ENCODE results near the gene ITGA6.

The ITGA6 gene

GRCh38 chr2:172395503-172395902 is 31.9 kb upstream of the ITGA6 start:
- DNase-seq (ENCODE audit: low read depth): peak; percentile 17
- no peak for TF ChIP-seq CTCF (IDR thresholded peaks at IDR 0.05; ENCODE audit: insufficient read depth, low read depth, low read length, missing control alignments)
- H3K4me3 ChIP-seq (ENCODE audit: low read length): no peak overlapping the region

DNA sequence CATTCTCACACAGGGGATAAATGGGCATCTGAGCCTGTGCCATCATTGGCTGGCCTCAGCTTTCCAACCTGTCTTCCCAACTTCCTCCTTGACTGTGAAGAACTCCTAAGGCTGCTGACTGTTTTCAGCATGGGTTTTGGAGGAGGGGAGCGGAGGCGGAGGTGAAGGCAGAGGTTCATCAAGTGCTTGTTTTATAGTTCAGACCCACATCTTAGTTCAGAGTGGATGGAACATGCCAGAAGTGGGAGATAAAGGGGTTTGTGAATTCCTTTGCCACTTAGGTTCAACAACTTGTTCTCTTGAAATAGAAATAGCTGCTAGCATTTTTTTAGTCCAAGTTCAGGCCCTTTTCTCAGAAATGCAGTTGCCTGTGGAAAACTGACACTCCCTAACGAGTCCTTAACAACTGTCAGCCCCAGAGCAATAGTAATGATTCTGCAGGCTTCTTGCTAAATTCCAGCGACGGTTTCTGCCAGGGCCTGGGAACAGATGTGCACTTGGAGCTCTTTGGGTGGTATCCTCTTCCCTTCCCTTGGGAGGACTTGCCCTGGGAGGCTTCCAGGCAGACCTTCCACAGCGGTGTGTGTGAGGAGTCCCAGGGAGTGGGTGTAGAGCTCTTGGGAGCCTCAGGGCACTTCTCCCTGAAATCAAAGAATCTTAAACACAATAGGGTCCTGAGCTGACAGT is 30.1 kb upstream of the ITGA6 start:
- no peak overlapping the region for H3K4me3 ChIP-seq (ENCODE audit: low read length)
- no peak for DNase-seq (ENCODE audit: low read depth)
- no peak for TF ChIP-seq CTCF (IDR thresholded peaks at IDR 0.05; ENCODE audit: insufficient read depth, low read depth, low read length, missing control alignments)

GRCh38 chr2:172398440-172398839 is 28.9 kb upstream of the ITGA6 start:
- no peak for TF ChIP-seq CTCF (IDR thresholded peaks at IDR 0.05; ENCODE audit: insufficient read depth, low read depth, low read length, missing control alignments)
- no peak for DNase-seq (ENCODE audit: low read depth)
- H3K4me3 ChIP-seq (ENCODE audit: low read length): no peak overlapping the region

GRCh38 chr2:172399765-172400164 is 27.6 kb upstream of the ITGA6 start:
- H3K4me3 ChIP-seq (ENCODE audit: low read length): no peak overlapping the region
- DNase-seq (ENCODE audit: low read depth): no peak
- no peak for TF ChIP-seq CTCF (IDR thresholded peaks at IDR 0.05; ENCODE audit: insufficient read depth, low read depth, low read length, missing control alignments)

DNA sequence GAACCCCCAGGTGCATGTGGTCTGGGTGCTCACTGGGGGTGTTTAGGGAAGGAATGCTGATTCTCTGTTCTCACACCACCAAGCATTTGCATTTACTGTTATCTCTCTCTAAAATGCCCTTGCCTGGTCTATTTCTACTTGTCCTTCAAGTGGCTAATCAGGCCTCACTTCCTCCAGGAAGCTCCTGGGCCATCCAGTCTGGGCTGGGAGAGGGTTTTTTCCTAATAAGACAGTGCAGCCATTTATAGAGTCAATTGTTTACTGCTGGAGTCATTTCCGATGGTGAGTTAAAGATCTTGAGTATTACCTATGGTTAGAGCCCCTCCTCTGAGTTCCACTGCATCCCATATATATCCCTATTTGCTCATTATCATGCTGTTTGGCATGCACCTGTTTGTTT is 25.2 kb upstream of the ITGA6 start:
- no peak for TF ChIP-seq CTCF (IDR thresholded peaks at IDR 0.05; ENCODE audit: insufficient read depth, low read depth, low read length, missing control alignments)
- no peak for DNase-seq (ENCODE audit: low read depth)

GRCh38 chr2:172403402-172403801 is 24.0 kb upstream of the ITGA6 start:
- TF ChIP-seq CTCF (IDR thresholded peaks at IDR 0.05; ENCODE audit: insufficient read depth, low read depth, low read length, missing control alignments): no peak
- peak; percentile 80 for DNase-seq (ENCODE audit: low read depth)
- H3K4me3 ChIP-seq (ENCODE audit: low read length): no peak overlapping the region

More for the DNA sequence above, 25.2 kb upstream of the ITGA6 start:
- no peak overlapping the region for H3K4me3 ChIP-seq (ENCODE audit: low read length)

GRCh38 chr2:172403881-172404468 is 23.4 kb upstream of the ITGA6 start:
- DNase-seq (ENCODE audit: low read depth): no peak
- TF ChIP-seq CTCF (IDR thresholded peaks at IDR 0.05; ENCODE audit: insufficient read depth, low read depth, low read length, missing control alignments): no peak
- H3K4me3 ChIP-seq (ENCODE audit: low read length): no peak overlapping the region
